HG03135 (cell line): ENCODE results near the gene ZC3H6.
"Not testable (repeated sequence)": the region's sequence is repeated elsewhere in the genome, so short reads cannot be mapped to it uniquely, and the experiment has no call there.

Experiments
- ATAC-seq: cut with Tn5 transposase; IDR thresholded peaks from one replicate; pipeline ENCODE4 v1.9.1; 2021; ENCODE audit warnings: mild to moderate bottlenecking, moderate library complexity; ENCODE audit not compliant: unreplicated experiment

The ZC3H6 gene

DNA sequence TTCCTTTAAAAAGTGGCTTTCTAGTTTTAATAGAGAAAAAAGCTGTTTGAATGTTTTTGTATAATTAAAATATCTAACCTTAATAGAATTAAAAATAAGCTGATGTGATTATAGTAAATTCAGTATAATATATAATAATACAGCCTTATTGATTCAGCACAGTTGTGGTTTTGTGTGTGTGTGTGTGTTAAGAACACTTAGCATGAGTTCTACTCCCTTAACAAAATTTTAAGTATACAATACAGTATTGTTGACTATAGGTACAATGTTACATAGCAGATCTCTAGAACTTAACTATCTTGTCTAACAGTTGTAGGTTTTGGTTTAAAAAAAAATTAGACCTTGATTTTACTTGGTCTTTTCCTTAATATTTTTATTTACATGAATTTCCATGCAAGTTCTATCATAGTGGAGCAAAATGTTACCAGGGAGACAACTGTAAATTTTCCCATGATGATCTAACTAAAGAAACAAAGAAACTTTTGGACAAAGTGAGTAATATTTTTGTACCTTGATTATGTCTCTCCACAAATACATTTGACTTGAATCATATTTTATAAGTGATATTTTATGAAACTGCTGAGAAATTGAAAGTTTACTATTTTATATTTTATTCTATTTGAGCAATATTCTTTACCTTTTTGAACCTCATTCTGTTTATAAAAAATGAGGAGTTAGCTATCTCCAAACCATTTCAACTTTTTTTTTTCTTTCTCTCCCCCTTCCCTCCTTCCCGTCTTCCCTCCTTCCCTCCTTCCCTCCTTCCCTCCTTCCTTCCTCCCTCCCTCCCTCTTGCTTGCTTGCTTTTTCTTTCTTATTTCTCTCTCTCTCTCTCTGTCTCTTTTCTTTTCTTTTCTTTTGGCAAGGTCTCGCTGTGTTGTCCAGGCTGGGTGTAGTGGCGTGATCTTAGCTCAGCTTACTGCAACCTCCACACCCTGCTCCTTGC, 46.3 kb downstream of the ZC3H6 start:
- no peak for ATAC-seq

DNA sequence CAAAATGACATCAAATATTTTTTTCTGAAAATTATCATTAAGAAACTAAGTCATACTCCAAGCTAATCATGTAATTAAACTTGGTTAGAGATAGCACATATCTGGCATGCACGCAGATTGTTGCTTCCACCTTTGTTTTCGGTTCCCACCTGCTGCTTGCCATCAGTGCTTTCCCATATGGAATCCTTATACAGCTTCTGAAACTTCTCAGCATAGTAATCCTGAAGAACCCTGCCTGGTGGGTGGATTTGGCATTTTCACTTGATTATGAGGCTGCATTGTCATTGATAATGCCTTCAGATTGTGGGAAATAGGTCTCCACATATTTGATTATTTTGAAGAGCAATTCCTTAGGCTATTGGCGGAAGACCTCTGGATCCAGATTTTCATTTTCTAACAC, 47.5 kb downstream of the ZC3H6 start:
- ATAC-seq = no peak

DNA sequence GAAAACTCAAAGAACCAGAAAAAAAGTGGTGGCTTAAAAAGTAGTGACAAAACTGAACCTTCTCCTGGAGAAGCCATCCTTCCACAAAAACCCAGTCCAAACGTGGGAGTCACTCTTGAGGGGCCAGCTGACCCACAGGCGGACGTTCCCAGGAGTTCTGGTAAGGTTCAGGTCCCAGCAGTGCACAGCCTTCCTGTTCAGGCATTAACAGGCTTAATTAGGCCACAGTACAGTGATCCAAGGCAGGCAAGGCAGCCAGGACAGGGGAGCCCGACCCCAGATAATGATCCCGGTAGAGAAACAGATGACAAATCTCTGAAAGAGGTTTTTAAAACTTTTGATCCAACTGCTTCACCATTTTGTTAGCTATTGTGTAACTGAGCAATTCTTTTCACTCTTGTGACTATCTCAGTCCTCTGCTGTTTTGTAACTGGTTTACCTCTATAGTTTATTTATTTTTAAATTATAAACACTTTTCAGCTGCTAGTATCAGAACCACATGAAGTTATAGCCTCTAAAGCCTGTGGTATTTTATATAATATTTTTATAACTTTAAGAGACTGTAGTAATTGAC, 56.8 kb downstream of the ZC3H6 start:
- no peak for ATAC-seq

DNA sequence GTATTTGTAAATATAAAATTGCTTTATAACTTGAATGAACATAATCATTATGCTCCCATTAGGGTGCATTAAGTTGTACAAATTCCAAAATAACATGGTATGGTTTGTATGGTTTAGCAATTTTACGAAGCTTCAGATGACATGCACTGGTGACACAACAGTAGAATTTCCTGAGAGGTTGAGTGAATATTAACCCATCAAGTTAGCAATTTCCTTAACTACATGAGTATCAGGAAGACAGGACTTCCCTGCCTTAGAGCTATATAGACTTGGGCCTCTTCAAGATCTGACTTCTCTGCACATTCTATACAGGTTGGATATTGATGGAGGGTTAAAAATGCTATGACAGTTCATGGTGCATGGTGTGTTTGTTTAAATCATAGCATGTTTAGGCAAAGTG, 60.2 kb downstream of the ZC3H6 start:
- ATAC-seq = no peak

DNA sequence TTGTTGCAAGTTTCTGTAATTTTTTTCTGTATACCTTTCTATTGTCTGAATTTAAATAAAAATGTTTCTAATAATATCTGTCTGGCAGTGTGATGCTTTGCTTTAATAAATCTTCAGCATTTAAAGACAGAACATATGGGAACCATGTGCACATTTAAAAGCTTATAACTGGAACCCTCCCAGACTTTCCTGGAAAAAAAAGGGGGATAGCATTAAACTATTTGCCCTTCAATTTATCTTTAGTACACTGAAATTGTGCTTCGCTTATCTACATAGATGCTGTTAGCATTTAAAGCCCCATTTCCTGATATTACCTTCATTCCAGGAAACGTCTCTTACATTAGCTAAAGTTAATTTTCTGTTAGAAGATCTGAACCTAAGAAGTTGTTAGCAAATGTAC, 64.6 kb downstream of the ZC3H6 start:
- ATAC-seq = no peak

DNA sequence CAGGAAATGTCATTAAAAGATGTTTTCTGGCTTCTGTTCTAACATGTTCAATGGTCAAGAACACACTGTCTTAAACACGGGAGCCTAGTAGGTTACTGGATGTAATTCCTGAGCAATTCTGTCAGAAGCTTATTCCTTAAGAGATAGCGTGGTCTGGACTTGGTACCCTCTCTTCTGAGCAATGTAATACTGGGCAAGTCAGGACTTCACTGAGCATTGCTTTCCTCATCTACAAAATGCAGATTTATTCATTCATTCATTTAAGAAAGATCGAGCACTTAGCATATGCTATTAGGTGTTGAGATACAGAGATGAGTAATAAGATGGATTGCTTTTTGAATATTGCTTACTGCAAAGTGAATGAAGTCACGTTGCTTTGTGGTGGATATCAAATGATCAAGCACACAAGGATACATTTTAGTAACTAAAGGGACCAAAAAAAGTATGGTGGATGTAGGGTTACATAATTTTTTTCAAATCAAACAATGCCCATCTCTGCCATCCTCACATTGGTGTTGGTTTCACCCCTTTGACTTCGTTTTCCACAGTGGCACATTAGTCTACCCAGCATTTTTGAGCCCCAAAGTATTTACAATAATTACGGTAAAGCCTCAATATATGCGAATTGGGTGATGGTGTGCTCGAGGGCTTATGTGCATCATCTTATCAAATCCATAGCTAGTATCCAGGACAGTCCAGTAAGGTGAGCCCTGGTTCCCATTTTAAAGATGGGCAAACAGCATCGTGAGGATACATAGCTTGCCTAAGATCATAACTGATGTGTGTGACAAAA, 65.3 kb downstream of the ZC3H6 start:
- ATAC-seq = no peak

DNA sequence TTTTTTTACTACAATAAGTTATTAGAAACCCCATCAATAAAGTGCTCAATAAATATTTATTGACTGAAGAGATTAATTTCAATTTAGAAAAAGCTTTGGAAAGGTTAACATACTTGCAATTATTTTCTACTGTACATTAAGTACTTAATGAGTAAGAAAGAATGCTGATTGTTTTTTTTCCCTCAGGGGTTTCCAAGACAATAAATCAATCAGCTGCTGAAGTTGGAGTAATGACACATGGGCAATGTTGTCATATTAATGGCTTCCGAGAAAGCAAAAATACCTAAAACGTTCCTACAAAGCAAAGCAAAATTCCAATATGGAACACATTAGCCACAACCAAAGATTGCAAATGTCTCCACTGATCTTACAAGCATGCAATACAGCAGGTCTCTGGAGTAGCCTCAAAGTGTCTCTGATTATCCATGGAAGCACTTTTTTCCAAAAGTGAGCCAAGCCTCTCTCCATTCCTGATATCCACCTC, 66.7 kb downstream of the ZC3H6 start:
- ATAC-seq = no peak

DNA sequence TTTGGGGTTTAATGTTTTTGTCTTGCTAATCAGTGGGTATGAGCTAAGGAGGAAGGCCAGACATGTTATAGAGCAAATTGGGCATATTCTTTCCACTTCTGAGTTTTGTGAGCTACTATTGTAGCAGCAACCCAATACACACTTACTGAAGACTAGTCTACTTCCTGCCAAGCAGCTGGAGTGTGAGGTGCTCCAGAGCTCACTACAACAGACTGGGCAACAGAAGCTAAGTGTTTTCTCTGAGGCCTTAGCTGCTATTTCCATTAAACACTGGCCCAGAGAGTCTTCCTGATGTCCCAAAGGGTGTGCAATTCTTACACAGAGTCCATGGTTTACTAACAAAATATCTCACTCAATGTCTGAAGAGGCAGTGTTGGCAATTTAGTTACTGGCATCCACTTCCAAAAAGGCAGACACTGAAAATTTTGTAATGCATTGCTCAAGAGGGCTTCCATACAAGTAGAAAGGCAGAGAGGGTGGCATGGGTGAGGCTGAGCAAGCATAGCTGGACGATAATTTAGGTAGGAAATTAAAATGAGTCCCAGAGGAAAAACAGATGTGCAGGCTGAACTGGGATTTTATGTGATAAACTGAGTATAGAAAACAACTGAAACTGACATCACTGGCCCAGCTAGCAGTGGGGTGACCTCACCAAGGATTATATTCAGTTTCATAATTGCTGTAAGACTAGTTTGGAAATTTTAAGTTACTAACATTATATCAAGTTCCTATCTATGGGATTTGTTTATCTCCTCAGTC, 68.6 kb downstream of the ZC3H6 start:
- no peak for ATAC-seq

DNA sequence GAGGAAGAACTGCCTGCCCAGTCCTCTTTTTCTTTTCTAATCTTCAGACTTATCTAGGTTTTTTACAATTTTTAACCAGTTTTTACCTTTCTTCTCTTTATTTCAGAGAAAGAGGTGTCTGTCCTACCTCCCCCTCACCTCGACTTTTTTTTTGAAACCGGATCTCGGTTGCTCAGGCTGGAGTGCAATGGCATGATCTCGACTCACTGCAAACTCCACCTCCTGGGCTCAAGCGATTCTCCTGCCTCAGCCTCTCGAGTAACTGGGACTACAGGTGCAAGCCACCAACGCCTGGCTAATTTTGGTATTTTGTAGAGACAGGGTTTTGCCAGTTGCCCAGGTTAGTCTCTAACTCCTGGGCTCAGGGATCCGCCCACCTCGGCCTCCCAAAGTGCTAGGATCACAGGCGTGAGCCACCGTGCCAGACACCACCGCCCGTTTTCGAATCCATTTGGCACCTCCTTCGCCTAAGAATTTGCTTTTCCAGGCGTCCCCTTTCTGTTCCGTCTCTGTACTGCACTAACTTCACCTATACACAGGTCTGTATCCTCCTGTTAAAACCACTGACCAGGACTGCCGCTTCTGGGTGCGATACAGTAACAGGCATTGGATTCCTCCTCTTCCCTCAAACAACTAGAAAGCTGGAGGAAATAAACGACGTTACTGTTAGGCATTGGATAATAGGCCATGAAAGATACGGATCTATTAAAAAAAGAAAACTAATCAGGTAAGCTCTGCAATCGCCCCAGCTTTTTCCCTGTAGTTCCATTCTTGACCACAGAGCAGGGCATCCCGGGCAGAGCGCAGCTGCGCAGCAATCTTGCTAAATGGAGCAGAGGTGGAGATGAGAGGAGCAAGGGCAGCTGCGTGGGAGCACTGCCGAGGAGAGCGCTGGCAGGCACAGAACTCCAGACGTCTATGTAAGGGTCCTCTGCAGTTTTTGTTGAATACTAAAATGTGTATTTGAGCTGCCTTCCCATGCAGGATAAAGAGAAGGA, 69.9 kb downstream of the ZC3H6 start:
- ATAC-seq = no peak

DNA sequence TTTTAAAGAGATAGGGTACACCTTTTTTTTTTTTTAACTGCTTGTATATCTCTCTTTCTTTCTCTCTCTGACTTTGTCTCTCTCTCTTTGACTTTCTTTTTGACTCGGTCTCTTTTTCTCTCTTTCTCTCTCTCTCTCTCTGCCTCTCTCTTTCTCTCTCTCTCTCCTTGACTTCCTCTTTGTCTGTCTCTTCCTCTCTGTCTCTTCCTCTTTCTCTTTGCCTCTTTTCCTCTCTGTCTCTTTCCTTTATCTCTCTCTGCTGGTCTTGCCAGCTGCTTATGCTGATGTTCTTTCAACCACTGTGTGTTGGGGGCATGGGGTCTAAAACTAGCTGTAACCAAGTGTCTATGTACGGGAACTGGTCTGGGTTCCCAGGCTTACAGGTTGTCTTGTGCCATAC, 76.9 kb downstream of the ZC3H6 start:
- not testable (repeated sequence) for ATAC-seq

DNA sequence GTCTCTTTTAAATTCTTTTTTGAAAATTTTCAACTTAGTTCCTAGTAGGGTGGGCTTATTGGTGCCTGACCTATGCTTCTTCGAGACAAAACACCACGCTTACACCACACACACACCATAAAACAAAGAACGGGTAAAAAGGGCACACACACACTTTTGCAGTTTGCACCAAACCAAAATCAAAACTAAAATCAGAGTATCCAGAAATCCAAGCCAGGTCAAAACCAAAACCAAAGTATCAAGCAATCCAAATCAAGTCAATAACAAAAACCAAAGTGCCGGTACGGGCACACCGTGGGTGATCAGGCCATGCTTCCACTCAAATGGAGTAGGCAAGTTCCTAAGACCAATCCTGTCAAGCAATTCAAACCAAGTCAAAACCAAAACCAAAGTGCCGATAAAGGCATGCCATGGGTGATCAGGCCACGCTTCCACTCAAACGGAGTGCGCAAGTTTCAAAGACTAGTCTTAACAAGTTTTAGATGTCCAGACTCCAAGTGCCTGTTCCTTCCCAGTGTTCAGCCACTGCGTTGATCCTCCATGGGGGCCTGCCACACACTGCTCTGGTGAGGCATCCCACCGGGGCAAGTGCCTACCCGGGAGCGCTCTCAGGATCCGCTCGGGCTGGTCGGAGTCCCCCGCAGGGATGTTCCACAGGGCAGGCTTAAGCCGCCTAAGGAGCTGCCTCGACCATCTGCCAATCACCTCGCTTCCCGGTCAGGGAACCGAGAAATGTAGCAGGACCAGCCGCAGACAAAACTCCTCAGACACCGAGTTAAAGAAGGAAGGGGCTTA, 77.6 kb downstream of the ZC3H6 start:
- not testable (repeated sequence) for ATAC-seq

DNA sequence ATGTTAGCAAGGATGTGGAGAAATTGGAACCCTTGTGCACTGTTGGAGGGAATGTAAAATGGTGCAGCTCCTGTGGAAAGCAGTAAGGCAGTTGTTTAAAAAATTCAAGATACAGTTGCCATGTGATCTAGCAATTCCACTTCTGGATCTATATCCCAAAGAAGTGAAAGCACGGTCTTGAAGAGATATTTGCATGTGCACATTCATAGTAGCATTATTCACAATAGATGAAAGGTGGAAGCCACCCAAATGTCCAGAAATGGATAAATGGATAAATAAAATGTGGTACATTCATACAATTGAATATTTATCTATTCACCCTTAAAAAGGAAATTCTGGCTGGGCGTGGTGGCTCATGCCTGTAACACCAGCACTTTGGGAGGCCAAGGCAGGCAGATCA, 78.9 kb downstream of the ZC3H6 start:
- not testable (repeated sequence) for ATAC-seq

DNA sequence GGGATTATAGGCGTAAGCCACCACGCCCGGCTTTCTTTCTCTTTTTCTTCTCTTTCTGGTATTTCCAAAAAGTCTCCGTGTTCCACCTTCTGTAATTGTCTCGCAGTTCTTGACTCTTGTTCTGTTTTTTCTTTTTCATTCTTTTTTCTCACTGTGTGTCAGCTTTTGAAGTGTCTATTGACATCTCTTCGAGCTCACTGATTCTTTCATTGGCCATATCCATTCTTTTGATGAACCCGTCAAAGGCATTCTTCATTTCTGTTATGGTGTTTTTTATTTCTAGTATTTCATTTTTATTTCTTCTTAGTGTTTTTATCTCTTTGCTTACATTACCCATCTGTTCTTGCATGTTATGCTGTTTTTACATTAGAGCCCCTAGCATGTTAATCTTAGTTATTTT, 84.7 kb downstream of the ZC3H6 start:
- not testable (repeated sequence) for ATAC-seq
